Right hindlimb (tissue), 1 donor: Measurements from ENCODE around the gene DGKI.

Experiments
- DNase-seq: peaks from one replicate; pipeline ENCODE4 v3.0.0-alpha.2; 2018

Gene DGKI

DNA sequence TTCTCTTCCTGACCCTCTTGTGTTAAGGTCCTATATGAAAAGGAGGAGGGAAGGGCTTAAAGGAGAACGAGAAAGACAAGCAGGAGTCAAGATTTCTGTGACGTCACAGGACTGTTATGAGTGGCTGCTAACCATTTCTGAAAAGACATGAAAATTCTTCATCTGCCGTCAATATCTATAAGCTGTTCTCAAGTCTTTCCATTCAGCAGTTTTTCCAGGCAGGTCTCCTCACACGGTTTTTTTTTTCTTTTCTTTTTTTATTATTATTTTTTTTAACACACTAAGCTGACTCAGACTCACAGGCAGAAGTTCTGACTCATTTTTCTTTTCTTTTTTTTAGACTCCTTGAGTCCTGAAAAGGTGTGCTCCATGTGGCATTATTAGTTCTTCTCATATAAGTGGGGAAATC lies 72.0 kb downstream of the DGKI start:
- no peak for DNase-seq

DNA sequence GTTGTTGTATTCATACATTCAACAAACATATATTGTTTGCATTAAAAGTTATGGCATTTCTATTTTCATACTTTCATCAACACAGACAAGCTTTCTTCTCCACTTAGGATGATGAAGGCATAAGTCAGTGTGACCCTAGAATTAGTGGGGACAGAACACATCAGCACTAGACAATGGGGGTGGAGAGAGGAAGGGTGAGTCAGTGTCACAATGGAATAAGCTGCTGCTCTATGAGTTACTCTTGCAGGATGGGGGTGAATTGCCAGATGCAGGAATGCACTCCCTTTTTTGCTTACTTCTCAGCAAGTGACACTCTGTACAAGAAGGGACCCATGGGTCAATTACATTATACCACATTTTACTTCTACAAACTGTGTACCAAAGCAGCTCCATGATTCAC lies 74.0 kb downstream of the DGKI start:
- DNase-seq: no peak

DNA sequence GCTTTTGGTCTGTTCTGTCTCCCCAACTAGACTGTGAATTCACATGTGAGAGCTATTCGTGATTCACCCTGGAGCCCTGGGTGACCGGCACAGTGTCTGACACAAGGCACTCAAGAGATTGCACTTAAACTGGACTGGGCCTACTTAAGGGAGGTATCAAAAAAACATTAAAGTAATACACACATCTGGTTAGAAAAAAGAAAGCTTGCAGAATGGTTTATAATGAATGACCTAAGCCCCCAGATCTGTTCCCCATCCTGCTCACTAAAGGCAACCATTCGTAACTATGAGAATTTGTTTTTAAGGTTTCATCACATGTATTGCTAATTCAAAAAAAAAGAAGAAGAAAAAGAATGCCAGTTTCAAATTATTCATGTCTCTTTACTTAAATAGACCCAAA lies 74.5 kb downstream of the DGKI start:
- no peak for DNase-seq

DNA sequence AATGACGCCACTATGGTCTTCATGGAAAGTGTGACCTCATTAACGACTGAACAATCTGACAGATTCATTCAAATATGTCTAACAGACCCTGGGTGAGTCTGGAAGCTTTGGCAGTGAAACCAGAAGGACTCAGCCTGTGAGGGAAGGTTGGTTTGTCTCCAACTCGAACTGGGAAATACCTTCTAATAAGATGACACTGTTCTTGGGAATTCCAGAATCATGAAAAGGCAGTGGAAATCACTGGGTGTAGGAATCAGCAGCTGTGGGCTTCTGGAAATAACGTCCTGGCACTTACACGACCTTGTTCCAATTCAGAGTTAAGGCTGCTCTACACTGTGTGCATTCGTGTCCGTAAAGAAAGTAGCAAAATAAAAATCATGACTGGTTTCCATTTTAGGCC lies 75.1 kb downstream of the DGKI start:
- DNase-seq: no peak

DNA sequence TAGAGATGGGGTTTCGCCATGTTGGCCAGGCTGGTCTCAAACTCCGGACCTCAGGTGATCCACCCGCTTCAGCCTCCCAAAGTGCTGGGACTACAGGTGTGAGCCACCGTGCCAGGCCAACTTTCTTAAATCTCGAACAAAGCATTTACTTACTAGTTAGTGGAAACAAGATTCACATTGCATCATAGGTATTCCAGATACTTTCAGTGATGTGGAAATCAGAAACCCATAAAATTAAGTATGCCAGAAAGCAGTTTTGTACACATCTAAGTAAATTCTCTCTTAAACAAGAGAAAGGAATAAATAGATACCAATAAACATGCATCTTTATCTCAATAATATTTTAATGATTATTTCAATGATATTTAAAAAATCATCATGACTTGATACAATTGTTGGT lies 75.5 kb downstream of the DGKI start:
- no peak for DNase-seq

DNA sequence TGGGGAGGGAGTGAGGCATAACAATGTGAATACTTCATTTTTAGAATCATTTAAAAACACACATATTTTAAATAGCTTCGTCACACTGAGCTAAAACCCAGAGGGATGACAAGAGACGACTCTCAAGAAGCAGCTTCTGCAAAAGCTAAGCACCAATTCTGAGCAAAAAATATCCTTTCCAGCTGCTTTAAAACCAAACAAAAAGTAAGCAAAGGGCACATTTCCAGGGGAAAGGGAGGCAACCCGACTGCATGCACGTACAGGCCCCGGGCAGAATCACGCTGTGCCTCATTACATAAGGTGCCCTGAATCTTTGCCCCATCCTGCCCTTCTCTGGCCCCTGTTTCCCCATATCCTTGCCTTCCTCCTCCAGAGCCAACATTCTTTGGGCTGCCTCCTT lies 78.4 kb downstream of the DGKI start:
- no peak for DNase-seq

DNA sequence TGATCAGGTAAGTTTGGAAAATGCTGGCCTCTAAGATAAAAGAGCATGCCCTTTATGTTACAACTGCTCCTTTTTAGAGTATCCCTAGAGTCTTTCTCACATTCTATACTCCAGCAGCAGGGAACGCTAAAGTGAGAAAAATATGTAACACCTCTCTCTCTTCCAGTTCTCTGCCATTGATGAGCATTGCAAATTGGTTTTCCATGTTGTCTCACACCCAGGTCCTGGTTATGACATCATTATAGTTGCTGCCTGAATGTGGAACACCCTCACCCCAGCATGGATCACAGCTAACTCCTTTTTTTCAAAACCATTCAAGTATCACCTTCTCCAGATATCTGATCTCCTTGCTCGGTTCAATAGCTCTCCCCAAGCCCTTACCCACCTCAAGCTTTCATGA lies 84.4 kb downstream of the DGKI start:
- DNase-seq: no peak

DNA sequence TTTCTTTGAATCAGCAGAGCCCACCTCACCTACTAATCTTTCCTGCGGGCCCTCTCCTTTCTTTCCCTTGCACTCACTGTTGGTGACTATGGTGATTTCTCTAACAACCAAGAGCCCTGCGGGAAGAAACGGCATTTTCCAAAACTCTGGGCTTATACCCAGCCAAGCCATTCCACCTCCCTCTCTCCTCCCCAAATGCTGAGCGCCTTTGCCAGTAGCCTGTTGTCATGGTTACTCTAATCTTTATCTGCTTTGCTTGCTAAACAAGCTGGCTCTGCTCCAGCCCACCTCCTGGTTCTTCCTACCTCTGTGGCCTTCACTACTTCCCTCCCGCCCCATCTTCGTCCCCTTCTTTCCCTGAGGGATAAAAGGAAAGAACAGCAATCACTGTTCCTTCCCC lies 86.7 kb downstream of the DGKI start:
- no peak for DNase-seq

DNA sequence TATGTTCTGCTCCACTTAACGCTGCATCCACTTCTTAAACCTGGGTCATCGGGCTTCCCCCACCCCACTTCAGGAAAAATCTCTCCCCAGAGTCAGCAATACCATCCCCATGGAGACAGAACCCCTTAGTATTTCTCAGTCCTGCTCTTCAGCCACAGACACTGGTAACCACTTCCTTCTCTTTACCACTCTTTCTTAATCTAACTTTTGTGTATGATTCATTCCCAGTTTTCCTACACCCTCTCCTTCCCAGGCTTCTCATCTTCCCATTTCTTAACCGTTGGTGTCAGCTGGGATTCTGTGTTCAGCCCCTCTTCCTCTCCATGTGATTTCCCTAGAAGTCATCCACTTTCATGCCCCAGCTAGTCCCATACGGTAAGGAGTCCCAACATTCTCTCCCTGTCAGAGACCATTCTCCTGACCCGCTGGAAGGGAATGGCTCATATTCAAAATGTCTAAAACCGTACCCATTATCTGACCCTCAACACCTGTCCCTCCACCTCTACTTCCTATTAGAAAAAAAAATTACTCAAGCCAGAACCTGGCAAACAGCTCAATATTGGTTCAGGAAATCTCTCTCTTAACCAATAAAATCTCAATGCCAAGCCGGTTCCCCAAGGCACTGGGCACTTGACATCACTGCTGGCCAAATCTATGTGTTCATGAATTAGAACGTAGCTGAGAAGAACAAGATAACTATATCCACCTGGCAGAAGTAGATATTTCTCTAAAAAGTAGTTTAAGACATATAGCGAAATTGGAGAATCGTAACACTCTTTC lies 89.4 kb downstream of the DGKI start:
- DNase-seq: no peak

DNA sequence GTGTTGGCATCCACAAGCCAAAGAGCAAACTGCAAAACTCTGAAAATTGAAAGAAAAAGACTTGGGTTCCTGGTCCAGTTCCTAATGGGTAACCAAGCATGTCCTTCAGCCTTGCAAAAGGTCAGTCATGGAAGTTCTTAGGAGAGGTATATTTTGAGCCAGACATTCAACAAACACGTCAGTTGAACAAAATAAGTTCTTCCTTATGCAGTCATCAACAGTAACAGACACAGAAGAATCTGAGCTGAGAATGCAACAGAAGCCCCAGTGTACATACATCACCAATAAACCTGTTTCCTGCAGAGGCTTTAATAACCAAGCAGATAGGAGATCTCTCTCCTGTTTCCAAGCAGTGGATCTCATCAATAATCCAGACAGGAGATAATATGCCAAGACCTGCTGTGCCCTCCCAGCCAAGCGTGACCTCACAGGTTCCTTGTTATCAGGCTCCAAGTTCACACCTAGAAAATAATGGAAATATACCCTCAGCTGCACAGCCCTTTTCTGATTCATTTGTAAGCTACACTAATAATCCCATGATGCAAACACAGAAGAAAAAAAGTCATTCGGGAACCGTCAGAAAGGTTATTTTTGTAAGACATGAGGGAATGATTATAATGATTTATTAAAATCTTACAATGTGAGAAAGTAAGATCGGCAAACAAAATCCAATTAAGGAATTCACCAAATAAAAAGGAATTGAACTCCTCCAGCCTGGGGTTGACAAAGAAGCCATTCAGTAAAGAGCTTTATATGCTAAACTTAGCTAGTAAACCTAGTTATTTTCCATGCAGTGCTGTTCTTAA lies 90.7 kb downstream of the DGKI start:
- no peak for DNase-seq

DNA sequence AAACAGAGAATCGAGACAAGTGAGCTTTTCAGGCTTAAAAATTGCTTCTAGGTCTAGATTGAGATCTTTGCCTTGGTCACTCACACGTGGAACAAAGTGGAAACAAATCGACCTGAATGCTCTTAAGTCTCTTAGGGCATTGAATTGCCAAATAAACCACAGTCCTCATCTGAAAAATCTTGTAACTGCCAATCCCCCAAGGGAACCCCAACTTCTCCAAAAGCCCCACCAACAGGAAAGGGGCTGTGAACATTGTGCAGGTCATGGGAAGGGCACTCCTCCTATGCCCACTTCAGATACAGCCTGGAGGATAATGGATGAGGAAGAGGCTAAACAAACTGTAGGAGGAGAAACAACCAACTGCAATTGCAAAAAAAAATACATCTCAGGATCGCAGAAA lies 91.3 kb downstream of the DGKI start:
- no peak for DNase-seq

DNA sequence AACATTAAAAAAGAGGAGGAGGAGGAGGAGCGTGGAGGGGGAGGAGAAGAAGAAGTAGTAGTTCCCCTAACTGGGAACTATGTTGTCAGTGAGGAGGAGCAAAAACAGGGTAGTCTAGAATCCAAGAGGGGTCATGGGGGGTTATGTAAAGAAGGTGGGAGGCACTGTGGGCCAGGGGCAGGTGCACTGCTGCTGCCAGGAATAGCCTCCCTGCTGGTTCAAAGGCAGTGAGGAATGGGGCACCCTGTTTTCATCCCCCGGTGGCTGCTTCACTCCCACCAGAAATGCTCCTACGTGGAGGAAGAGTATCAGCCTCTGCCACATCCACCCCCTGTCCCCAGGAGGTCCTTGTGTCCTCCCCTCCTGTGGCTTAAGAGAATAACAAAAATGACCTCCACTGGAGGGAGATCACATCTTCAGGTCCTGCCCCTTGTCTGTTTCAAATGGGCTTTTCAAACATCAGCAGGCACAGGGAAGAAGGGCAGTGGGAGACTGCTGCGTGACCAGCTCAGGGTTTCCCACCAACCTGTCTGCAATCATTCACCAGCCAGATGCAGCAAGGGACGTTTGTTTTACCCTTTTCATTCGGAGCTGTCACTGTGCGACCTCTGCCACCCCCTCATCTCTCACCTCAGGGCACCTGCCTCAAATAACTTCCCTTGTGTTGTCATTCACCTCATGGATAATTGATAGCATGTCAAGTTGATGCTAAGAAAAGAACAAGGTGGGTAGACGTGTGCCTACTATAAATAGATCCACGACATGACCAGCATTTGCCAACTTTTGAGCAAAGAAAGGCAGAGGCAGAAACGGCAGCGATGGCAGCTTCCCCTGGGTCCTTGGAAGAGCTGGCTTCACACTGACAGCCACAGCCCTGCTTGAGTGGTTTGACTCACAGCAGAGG lies 92.6 kb downstream of the DGKI start:
- no peak for DNase-seq

DNA sequence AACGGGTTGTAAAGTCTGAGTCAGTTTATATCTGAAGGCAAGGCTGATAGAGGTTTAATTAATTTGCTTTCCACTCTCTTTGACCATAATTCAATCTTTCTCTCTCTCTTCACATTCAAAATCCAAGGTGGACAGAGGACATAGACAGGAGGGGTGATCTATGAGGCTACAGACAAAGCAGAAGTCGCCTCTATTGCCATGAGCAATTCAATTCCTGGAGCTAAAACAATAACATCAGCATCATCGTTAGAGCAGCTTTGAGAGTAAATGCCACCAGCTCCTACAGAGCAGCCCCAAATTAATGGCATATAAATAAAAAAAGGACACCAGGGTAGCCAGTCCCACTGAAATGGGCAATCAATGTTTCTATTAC lies 93.2 kb downstream of the DGKI start:
- no peak for DNase-seq

DNA sequence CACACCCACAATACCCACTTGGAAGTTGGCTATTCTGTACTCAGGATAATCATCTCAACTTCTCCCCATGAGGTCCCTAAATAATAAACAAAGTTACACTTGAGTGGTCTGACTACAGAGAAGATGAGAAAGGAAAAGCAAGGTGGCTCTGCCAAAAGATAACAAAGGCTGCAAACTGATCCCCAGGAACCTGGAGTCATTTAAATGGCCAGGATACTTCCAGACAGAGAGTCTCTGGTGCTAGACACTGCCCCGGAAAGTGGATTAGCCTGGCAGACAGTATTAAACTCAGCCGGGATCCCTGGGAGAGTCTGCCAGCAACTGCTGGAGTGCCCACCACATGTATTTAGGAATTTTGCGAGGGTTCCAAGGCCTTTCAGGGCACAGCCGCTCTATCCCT lies 93.7 kb downstream of the DGKI start:
- no peak for DNase-seq

DNA sequence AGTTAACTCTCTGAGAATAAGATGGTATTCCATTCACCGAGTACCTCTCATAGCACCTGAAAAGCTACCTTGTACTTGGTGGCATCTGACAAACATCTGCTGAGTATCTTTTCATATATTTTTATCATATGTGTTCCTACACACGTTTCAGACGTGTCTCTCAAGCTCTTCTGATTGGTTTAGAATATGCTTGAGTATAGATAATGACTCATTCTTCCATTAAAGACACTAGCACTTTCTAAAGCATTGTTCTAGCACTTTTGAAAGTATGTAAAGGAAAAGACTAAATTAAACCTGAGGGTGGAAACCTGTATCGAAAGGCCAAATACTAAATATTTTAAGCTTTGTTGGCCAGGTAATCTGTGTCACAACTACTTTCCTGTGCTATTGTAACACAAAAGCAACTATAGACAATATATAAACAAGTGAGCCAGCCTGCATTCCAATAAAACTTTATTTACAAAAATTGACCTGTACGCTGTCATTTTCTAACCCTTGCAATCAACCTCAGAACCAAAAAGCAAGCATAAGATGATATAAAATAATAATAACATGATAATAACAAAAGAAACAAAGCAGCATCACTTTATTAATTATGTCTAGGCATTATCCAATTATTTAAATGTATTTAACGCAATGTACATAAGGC lies 95.3 kb downstream of the DGKI start:
- no peak for DNase-seq

DNA sequence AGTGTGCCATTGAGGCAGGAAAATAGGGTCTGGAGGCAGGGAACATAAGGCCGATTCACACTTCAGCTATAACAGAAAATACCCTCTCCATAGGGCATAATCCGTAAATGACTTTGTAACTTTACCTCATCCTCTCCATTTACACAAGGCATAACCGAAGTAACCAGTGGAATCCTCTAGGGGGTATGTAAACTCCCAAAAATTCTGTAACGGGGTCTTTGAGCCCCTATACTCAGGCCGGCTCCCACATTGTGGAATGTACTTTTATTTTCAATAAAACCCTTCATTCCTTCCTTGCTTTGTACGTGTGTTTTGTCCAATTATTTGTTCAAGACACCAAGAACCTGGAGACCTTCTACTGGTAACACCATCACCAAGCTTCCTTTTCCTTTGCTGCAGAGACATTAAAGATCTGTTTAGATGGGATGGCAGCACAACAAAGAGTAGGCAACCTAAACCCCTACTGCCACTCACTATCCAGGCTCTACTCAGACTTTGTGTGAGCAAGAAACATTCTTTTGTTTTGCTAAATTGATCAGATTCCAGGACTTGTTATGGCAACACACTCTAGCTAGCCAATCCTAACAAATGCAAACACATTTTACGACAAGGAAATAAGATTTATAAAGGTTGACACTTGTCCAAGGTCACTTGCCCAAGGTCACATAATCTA lies 99.3 kb downstream of the DGKI start:
- DNase-seq: no peak

DNA sequence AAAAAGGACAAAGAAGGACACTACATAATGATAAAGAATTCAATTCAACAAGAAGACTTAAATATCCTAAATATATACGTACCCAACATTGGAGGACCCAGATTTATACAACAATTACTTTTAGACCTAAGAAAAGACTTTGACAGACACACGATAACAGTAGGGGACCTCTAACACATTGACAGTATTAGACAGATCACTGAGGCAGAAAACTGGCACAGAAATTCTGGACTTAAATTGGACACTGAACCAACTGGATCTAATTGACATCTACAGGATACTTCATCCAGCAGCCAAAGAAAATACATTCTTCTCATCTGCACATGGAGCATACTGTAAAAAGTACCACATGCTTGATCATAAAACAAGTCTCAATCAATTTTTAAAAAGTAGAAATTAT lies 103.8 kb downstream of the DGKI start:
- no peak for DNase-seq

DNA sequence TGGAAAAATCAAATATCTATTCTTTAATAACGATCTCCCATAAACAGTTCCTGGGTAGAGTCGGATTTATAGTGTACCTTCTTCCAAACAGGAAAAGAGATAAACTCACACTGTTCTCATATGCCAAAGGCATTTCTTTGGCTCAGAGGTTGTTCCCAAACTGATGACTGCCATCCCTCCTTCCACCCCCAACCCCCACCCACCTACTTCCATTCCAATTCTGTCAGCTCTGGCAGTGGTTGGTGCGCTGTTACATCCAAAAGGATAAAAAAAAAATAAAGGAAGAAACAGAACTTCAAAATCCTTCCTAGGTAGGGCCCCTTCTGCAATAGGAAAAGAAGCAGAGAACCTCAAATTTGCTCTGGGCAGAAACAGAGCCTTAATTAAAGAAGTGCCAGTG lies 104.7 kb downstream of the DGKI start:
- no peak for DNase-seq

DNA sequence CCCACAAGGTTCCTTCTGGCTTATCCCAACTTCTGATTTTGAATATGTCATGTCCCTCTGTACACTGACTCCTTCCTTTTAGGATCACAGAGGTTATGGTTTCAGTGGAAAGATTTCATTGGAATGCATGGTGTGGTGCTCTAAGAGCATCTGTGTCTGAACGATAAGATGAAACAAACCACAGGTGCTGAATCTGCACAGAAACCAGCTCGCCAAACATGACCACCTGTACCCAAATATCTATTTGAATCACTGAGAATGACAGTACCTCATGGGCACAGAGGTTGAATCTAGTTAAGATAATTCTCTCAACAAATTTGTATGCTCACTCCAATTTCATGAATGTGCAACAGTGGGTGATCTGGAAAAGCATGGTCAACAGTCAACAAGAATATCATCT lies 105.3 kb downstream of the DGKI start:
- DNase-seq: no peak

DNA sequence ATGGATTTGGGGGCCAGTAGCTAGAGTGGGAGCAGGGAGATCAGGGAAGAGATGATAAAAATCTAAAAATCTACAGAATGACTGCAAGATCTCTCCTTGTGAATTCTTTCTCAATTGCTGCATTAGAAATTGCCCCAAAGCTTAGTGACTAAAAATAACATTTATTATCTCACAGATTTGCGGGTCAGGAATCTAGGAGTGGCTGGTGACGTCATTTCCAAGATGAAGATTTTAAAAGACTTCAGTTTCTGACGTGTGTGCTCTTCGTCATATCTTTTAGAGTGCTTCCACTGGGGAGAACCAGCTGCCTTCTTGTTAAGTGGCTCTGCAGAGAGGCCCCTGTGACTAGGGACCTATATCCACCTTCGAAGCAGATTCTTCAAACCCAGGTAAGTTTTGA lies 112.6 kb downstream of the DGKI start:
- no peak for DNase-seq

DNA sequence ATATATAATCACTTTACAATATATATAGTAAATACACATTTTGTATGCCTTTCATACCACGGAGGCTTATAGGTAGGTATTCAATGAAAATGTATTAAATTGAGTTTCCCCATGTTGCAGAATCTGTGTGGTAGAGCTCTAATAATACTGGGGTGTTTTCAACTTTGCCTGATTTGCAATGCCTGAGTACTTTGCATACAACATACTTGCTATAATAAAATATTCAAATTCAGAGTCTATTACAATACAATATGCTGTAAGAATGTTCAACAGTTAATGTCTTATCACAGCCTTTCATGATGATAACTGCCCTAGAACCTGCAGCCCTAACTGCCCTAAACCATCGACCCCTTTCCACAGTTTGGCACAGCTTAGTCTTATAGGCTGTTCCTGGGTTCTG lies 114.6 kb downstream of the DGKI start:
- DNase-seq: no peak

DNA sequence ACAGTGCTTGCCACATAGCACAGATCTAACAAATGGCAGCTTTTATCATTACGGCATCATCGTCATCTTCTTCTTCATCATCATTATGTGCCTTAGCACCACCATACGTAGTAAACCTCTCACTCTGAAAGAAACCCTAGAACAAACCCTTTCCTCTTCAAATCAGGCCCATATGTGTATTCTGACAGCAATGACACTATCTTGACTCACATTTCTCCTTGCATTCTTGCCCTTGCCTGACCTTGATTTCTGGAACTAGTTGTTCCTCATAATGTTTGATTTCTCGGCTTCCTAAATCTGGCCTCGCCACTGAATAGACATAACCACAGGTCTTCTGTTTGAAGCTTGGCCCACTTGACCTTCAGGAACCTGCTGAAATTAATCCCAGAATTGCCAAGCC lies 115.3 kb downstream of the DGKI start:
- DNase-seq: no peak

DNA sequence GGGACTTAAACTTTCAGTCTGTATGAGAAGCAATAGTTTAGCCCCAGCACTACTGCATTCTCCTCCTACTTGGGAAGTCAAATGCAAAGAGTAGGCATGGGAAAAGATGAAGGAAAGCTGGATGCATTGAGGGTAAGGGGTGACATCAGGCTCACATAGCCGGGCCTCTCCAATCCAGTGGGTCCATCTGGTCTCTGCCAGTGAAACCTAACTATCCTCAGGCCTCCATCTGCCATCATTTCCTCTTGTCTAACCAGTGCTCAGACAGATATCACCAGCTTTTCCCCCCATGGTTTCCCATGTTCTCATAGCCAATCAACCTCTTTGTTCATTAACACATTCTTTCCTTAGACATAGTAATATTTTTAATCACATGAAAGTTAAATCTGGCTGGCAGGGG lies 118.3 kb downstream of the DGKI start:
- DNase-seq: no peak
